ENCODE measurements around the gene CACTIN.

CACTIN gene

DNA sequence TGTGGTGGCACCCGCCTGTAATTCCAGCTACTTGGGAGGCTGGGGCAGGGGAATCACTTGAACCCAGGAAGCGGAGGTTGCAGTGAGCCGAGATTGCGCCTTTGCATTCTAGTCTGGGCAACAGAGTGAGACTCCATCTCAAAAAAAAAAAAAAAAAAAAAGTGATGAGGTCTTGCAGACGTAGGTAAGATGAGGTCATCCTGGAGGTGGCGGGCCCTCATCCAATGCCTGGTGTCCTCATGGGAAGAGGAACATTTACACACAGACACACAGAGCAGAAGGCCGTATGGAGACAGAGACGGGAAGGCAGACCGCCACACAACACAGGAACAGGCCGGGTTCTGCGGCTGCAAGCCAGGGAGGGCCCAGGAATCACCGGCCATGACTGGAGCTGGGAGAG is 4.4 kb downstream of the CACTIN start:
- H3K36me3 ChIP-seq (replicated peaks; ENCODE audit: insufficient read depth, low read length): 0 out of 2 replicates have a peak, but pooled peaks cover 2% of the 10 kb centered on the region
- H2AFZ ChIP-seq (ENCODE audit: low read length): no peak overlapping the region
- no peaks in the 10 kb centered on the region for H3K9me3 ChIP-seq (replicated peaks; ENCODE audit: insufficient read depth, low read length)
- no peak overlapping the region for H3K4me2 ChIP-seq (ENCODE audit: low read depth, low read length)
- H3K79me2 ChIP-seq (ENCODE audit: low read length): peaks cover 39% of the 10 kb centered on the region
- H3K27me3 ChIP-seq (replicated peaks; ENCODE audit: insufficient read depth, low read length): no peaks in the 10 kb centered on the region
- no peaks in the 10 kb centered on the region for H3K9me2 ChIP-seq (replicated peaks; ENCODE audit: insufficient read depth, low read length)
- TF ChIP-seq, protein P1, sequence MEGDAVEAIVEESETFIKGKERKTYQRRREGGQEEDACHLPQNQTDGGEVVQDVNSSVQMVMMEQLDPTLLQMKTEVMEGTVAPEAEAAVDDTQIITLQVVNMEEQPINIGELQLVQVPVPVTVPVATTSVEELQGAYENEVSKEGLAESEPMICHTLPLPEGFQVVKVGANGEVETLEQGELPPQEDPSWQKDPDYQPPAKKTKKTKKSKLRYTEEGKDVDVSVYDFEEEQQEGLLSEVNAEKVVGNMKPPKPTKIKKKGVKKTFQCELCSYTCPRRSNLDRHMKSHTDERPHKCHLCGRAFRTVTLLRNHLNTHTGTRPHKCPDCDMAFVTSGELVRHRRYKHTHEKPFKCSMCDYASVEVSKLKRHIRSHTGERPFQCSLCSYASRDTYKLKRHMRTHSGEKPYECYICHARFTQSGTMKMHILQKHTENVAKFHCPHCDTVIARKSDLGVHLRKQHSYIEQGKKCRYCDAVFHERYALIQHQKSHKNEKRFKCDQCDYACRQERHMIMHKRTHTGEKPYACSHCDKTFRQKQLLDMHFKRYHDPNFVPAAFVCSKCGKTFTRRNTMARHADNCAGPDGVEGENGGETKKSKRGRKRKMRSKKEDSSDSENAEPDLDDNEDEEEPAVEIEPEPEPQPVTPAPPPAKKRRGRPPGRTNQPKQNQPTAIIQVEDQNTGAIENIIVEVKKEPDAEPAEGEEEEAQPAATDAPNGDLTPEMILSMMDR (IDR thresholded peaks at IDR 0.05; ENCODE audit: low read length): no peak
- TF ChIP-seq EZH2 (optimal IDR thresholded peaks at IDR 0.05; ENCODE audit: low read depth, low read length) (no peak), EZH2phosphoT487 (IDR thresholded peaks at IDR 0.05; ENCODE audit: low read length) (no peak)
- no peak for DNase-seq
- no peak overlapping the region for H3K27ac ChIP-seq (ENCODE audit: low read length)
- peaks cover 27% of the 10 kb centered on the region; the same call in 1 of the 2 replicates for H3K4me1 ChIP-seq (ENCODE audit: low read length)
- no peak overlapping the region for H3K9ac ChIP-seq (ENCODE audit: low read length)
- H4K20me1 ChIP-seq (ENCODE audit: insufficient read depth, low read length): no peaks in the 10 kb centered on the region
- no peak overlapping the region for H3K4me3 ChIP-seq (ENCODE audit: low read length)
- peaks cover 13% of the 10 kb centered on the region; the same call in 1 of the 2 replicates for H3F3A ChIP-seq (ENCODE audit: insufficient read depth, low read length)

DNA sequence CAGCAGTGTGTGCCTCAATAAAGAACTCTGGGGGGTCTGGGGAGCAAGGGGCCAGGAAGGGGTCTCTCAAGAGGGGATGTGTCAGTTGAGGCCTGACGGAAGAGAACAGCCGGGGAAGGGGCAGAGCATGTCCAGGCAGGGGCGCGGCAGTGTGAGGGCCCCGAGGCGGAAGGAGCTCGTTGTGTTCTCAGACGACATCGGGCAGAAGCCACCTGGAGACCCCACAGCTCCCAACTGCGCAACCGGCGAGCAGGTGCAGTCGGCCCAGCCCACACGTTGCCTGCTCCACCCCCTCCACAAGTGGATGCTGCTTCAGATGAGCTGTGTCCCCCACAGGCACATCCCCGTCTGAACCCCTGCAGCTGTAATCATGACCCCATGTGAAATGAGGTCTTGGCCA is 4.9 kb downstream of the CACTIN start:
- Histone ChIP-seq H3K4me3 (ENCODE audit: low read length) (no peak overlapping the region), H4K20me1 (ENCODE audit: insufficient read depth, low read length) (no peaks in the 10 kb centered on the region)
- DNase-seq: no peak

DNA sequence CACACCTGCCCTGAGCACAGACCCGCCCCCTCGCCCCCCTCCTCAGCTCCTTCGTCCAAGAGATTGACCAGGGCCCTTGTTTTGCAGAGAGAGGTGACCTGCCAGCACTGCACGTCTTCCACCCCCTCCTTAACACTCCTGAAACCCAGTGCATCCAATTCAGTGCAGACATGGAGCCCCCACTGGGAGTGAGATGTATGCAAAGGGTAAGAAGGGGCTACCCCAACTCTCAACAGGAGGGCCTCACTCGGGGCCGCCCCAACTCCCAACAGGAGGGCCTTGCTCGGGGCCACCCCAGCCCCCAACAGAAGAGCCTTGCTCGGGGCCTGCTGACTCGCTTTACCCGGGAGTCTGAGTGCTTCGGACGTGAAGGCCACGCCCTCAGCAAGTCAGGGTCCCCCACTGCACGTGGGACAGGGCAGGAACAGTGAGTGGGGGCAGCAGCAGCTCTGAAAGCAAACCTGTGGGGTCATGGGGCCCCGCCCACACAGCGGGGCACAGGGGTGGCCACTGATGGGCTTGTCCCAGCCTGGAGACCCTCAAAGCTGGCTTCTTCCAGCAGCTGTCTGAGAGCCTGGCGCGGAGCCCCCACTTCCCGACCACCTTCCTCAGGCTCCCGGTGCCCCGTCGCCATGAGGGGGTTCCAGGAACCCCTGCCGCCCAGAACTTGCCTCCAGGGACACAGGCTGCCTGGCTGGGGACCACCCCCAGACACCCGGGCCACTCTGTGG is 5.6 kb downstream of the CACTIN start:
- no peak for DNase-seq
- Histone ChIP-seq H3K4me1 (ENCODE audit: low read length) (peaks cover 26% of the 10 kb centered on the region; the same call in 1 of the 2 replicates), H3K27me3 (replicated peaks; ENCODE audit: insufficient read depth, low read length) (no peaks in the 10 kb centered on the region), H3K27ac (ENCODE audit: low read length) (no peak overlapping the region), H3K9me3 (replicated peaks; ENCODE audit: insufficient read depth, low read length) (no peaks in the 10 kb centered on the region), H2AFZ (ENCODE audit: low read length) (no peak overlapping the region), H3F3A (ENCODE audit: insufficient read depth, low read length) (peaks cover 13% of the 10 kb centered on the region; the same call in 1 of the 2 replicates), H3K79me2 (ENCODE audit: low read length) (peaks cover 33% of the 10 kb centered on the region), H3K4me2 (ENCODE audit: low read depth, low read length) (no peak overlapping the region), H4K20me1 (ENCODE audit: insufficient read depth, low read length) (no peaks in the 10 kb centered on the region), H3K4me3 (ENCODE audit: low read length) (no peak overlapping the region), H3K9me2 (replicated peaks; ENCODE audit: insufficient read depth, low read length) (no peaks in the 10 kb centered on the region), H3K36me3 (replicated peaks; ENCODE audit: insufficient read depth, low read length) (0 out of 2 replicates have a peak, but pooled peaks cover 2% of the 10 kb centered on the region), H3K9ac (ENCODE audit: low read length) (no peak overlapping the region)
- TF ChIP-seq EZH2phosphoT487 (IDR thresholded peaks at IDR 0.05; ENCODE audit: low read length) (no peak), EZH2 (optimal IDR thresholded peaks at IDR 0.05; ENCODE audit: low read depth, low read length) (no peak)
- TF ChIP-seq, protein P1 (IDR thresholded peaks at IDR 0.05; ENCODE audit: low read length): no peak

More for the DNA sequence above, 4.9 kb downstream of the CACTIN start:
- H3K27ac ChIP-seq (ENCODE audit: low read length): no peak overlapping the region
- TF ChIP-seq EZH2phosphoT487 (IDR thresholded peaks at IDR 0.05; ENCODE audit: low read length) (no peak), EZH2 (optimal IDR thresholded peaks at IDR 0.05; ENCODE audit: low read depth, low read length) (no peak)
- TF ChIP-seq, protein P1 (IDR thresholded peaks at IDR 0.05; ENCODE audit: low read length): no peak
- H3F3A ChIP-seq (ENCODE audit: insufficient read depth, low read length): peaks cover 13% of the 10 kb centered on the region; the same call in 1 of the 2 replicates
- 0 out of 2 replicates have a peak, but pooled peaks cover 2% of the 10 kb centered on the region for H3K36me3 ChIP-seq (replicated peaks; ENCODE audit: insufficient read depth, low read length)
- no peaks in the 10 kb centered on the region for H3K9me2 ChIP-seq (replicated peaks; ENCODE audit: insufficient read depth, low read length)
- no peaks in the 10 kb centered on the region for H3K9me3 ChIP-seq (replicated peaks; ENCODE audit: insufficient read depth, low read length)
- no peak overlapping the region for H3K9ac ChIP-seq (ENCODE audit: low read length)
- H2AFZ ChIP-seq (ENCODE audit: low read length): no peak overlapping the region
- H3K79me2 ChIP-seq (ENCODE audit: low read length): peaks cover 39% of the 10 kb centered on the region
- peaks cover 26% of the 10 kb centered on the region; the same call in 1 of the 2 replicates for H3K4me1 ChIP-seq (ENCODE audit: low read length)
- H3K27me3 ChIP-seq (replicated peaks; ENCODE audit: insufficient read depth, low read length): no peaks in the 10 kb centered on the region
- H3K4me2 ChIP-seq (ENCODE audit: low read depth, low read length): no peak overlapping the region
